Karpas-422 (cell line): ENCODE results near the gene PPP2R2B. TPM values are rescaled to one million over a fixed set of nuclear protein-coding genes. Genes with fewer than 3 reads are reported as not detected.

Experiments used
- DNase-seq: peaks from one replicate; pipeline ENCODE4 v3.0.0-alpha.2; 2015
- H2AFZ ChIP-seq: fragments of 200-600 bp; sonication (generic); 2 replicates; pipeline ENCODE4 v1.6.1; 2014; ENCODE audit warnings: antibody characterized with exemption, low read length, mixed read lengths
- H3K27ac ChIP-seq: fragments of 200-600 bp; sonication (generic); 2 replicates; pipeline ENCODE4 v1.5.1; 2014; ENCODE audit warnings: mild to moderate bottlenecking, low read length, moderate library complexity
- H3K27me3 ChIP-seq: fragments of 200-600 bp; sonication (generic); 2 replicates; pipeline ENCODE4 v1.6.1; 2014; ENCODE audit warnings: low read length, mixed read lengths
- H3K36me3 ChIP-seq: fragments of 200-600 bp; sonication (generic); 2 replicates; pipeline ENCODE4 v1.6.1; 2014; ENCODE audit warnings: low read length, mixed read lengths; ENCODE audit not compliant: insufficient read depth
- H3K4me1 ChIP-seq: fragments of 200-600 bp; sonication (generic); 2 replicates; pipeline ENCODE4 v1.6.1; 2014; ENCODE audit warnings: mild to moderate bottlenecking, low read length, mixed read lengths
- H3K4me2 ChIP-seq: fragments of 200-600 bp; sonication (generic); 2 replicates; pipeline ENCODE4 v1.6.1; 2014; ENCODE audit warnings: low read length, low read depth, mild to moderate bottlenecking; ENCODE audit not compliant: poor library complexity, severe bottlenecking
- H3K4me3 ChIP-seq: fragments of 200-600 bp; sonication (generic); 2 replicates; pipeline ENCODE4 v1.5.1; 2014; ENCODE audit warnings: mild to moderate bottlenecking, antibody characterized with exemption, low read length, mixed read lengths
- H3K79me2 ChIP-seq: fragments of 200-600 bp; sonication (generic); 2 replicates; pipeline ENCODE4 v1.6.1; 2014; ENCODE audit warnings: mild to moderate bottlenecking, low read length, mixed read lengths
- H3K9ac ChIP-seq: fragments of 200-600 bp; sonication (generic); 2 replicates; pipeline ENCODE4 v1.6.0; 2014; ENCODE audit warnings: low read length
- H3K9me2 ChIP-seq: fragments of 200-600 bp; sonication (generic), shearing (Covaris generic); replicated peaks from 2 replicates; pipeline ENCODE4 v1.6.0; 2014; ENCODE audit warnings: mild to moderate bottlenecking, low read length, moderate library complexity; ENCODE audit not compliant: insufficient read depth
- H3K9me3 ChIP-seq: fragments of 300-700, 200-600 bp; sonication (generic); 2 replicates; pipeline ENCODE4 v1.6.1; 2014; ENCODE audit warnings: low read length, mixed read lengths
- H4K20me1 ChIP-seq: fragments of 200-600 bp; sonication (generic); 2 replicates; pipeline ENCODE4 v1.6.1; 2014; ENCODE audit warnings: mild to moderate bottlenecking, antibody characterized with exemption, low read length, low read depth; ENCODE audit not compliant: insufficient read depth
- total RNA-seq: library from RNA; depleted of rRNA; stranded (reverse); fragments of >200 nt; shearing (Covaris generic); gene quantifications from 2 replicates; pipeline ENCODE4 v1.2.3, GENCODE V29; 2014; ENCODE audit warnings: low replicate concordance

Gene PPP2R2B
- total RNA-seq, 1 experiment from 2014 or later = not detected

GRCh38 chr5:146600376-146600775 lies 278.2 kb downstream of the PPP2R2B start:
- Histone ChIP-seq H2AFZ (no peak overlapping the region), H3K9ac (no peak overlapping the region), H3K4me2 (no peak overlapping the region), H3K9me2 (no peaks in the 10 kb centered on the region), H3K36me3 (no peaks in the 10 kb centered on the region), H3K27ac (no peak overlapping the region), H3K27me3 (no peaks in the 10 kb centered on the region), H3K4me1 (no peaks in the 10 kb centered on the region), H3K4me3 (no peak overlapping the region), H3K79me2 (no peaks in the 10 kb centered on the region), H4K20me1 (no peaks in the 10 kb centered on the region), H3K9me3 (no peaks in the 10 kb centered on the region)
- DNase-seq = no peak

- Histone ChIP-seq H3K4me3 (no peak overlapping the region), H3K9me3 (no peaks in the 10 kb centered on the region), H3K4me2 (no peak overlapping the region), H4K20me1 (no peaks in the 10 kb centered on the region), H3K9me2 (no peaks in the 10 kb centered on the region), H2AFZ (no peak overlapping the region), H3K27ac (no peak overlapping the region), H3K27me3 (no peaks in the 10 kb centered on the region), H3K4me1 (no peaks in the 10 kb centered on the region), H3K79me2 (no peaks in the 10 kb centered on the region), H3K9ac (no peak overlapping the region), H3K36me3 (no peaks in the 10 kb centered on the region)
- no peak for DNase-seq
Observed at GRCh38 chr5:146599261-146599660, 279.3 kb downstream of the PPP2R2B start.

GRCh38 chr5:146595088-146595487 lies 283.5 kb downstream of the PPP2R2B start:
- peak; percentile 50 for DNase-seq
- Histone ChIP-seq H3K36me3 (no peaks in the 10 kb centered on the region), H3K4me3 (no peak overlapping the region), H4K20me1 (no peaks in the 10 kb centered on the region), H3K9me3 (no peaks in the 10 kb centered on the region), H3K4me1 (no peaks in the 10 kb centered on the region), H3K9ac (no peak overlapping the region), H3K27me3 (no peaks in the 10 kb centered on the region), H2AFZ (no peak overlapping the region), H3K9me2 (no peaks in the 10 kb centered on the region), H3K79me2 (no peaks in the 10 kb centered on the region), H3K27ac (no peak overlapping the region), H3K4me2 (no peak overlapping the region)

GRCh38 chr5:146592352-146592751 lies 286.2 kb downstream of the PPP2R2B start:
- H3K27ac ChIP-seq = no peak overlapping the region
- no peak overlapping the region for H3K4me3 ChIP-seq
- no peaks in the 10 kb centered on the region for H3K36me3 ChIP-seq
- H3K9me2 ChIP-seq = no peaks in the 10 kb centered on the region
- H3K79me2 ChIP-seq = no peaks in the 10 kb centered on the region
- H4K20me1 ChIP-seq = no peaks in the 10 kb centered on the region
- no peak overlapping the region for H2AFZ ChIP-seq
- no peak overlapping the region for H3K9ac ChIP-seq
- no peak overlapping the region for H3K4me2 ChIP-seq
- no peaks in the 10 kb centered on the region for H3K9me3 ChIP-seq
- no peaks in the 10 kb centered on the region for H3K4me1 ChIP-seq
- no peaks in the 10 kb centered on the region for H3K27me3 ChIP-seq
- DNase-seq = no peak

GRCh38 chr5:146589028-146589345 lies 289.6 kb downstream of the PPP2R2B start:
- Histone ChIP-seq H3K79me2 (no peaks in the 10 kb centered on the region), H3K36me3 (no peaks in the 10 kb centered on the region), H3K27me3 (no peaks in the 10 kb centered on the region), H3K9me2 (no peaks in the 10 kb centered on the region), H3K27ac (no peak overlapping the region), H3K9ac (no peak overlapping the region), H3K4me1 (no peaks in the 10 kb centered on the region), H3K4me2 (no peak overlapping the region), H3K4me3 (no peak overlapping the region), H2AFZ (no peak overlapping the region), H3K9me3 (no peaks in the 10 kb centered on the region), H4K20me1 (no peaks in the 10 kb centered on the region)
- no peak for DNase-seq

- H3K4me2 ChIP-seq = no peak overlapping the region
- no peaks in the 10 kb centered on the region for H3K79me2 ChIP-seq
- DNase-seq = no peak
- H3K36me3 ChIP-seq = no peaks in the 10 kb centered on the region
- no peaks in the 10 kb centered on the region for H3K4me1 ChIP-seq
- no peaks in the 10 kb centered on the region for H3K9me2 ChIP-seq
- H3K4me3 ChIP-seq = no peak overlapping the region
- no peaks in the 10 kb centered on the region for H4K20me1 ChIP-seq
- H3K27ac ChIP-seq = no peak overlapping the region
- no peaks in the 10 kb centered on the region for H3K27me3 ChIP-seq
- no peaks in the 10 kb centered on the region for H3K9me3 ChIP-seq
- no peak overlapping the region for H3K9ac ChIP-seq
- H2AFZ ChIP-seq = no peak overlapping the region
Observed at GRCh38 chr5:146588331-146589027, 290.1 kb downstream of the PPP2R2B start.

GRCh38 chr5:146586752-146587151 lies 291.8 kb downstream of the PPP2R2B start:
- Histone ChIP-seq H3K27me3 (no peaks in the 10 kb centered on the region), H3K4me3 (no peak overlapping the region), H2AFZ (no peak overlapping the region), H3K9me3 (no peaks in the 10 kb centered on the region), H3K9ac (no peak overlapping the region), H3K79me2 (no peaks in the 10 kb centered on the region), H3K4me2 (no peak overlapping the region), H3K36me3 (no peaks in the 10 kb centered on the region), H4K20me1 (no peaks in the 10 kb centered on the region), H3K4me1 (no peaks in the 10 kb centered on the region), H3K9me2 (no peaks in the 10 kb centered on the region), H3K27ac (no peak overlapping the region)
- DNase-seq = no peak

GRCh38 chr5:146584750-146585149 lies 293.8 kb downstream of the PPP2R2B start:
- no peak overlapping the region for H3K4me2 ChIP-seq
- no peak overlapping the region for H3K9ac ChIP-seq
- no peaks in the 10 kb centered on the region for H3K36me3 ChIP-seq
- no peak for DNase-seq
- H4K20me1 ChIP-seq = no peaks in the 10 kb centered on the region
- no peak overlapping the region for H2AFZ ChIP-seq
- H3K9me3 ChIP-seq = no peaks in the 10 kb centered on the region
- no peaks in the 10 kb centered on the region for H3K9me2 ChIP-seq
- H3K27ac ChIP-seq = no peak overlapping the region
- H3K4me1 ChIP-seq = no peaks in the 10 kb centered on the region
- H3K27me3 ChIP-seq = no peaks in the 10 kb centered on the region
- H3K79me2 ChIP-seq = no peaks in the 10 kb centered on the region
- H3K4me3 ChIP-seq = no peak overlapping the region
